HCT116 (cell line): ENCODE measurements around the gene WSCD2. TPM values are rescaled to one million over a fixed set of nuclear protein-coding genes. Genes with fewer than 3 reads are reported as not detected.

Experiments
- ATAC-seq: fragments of 200-7000 bp; cut with Tn5 transposase; 2 replicates; pipeline ENCODE4 v1.9.1; 2020; ENCODE audit warnings: mild to moderate bottlenecking, moderate library complexity
- BruUV-seq: library from RNA; stranded (reverse); fragments of 400-500 nt; replicated peaks from 2 replicates; lab custom pipeline; 2021; lab: Mats Ljungman, UMichigan
- CTCF ChIA-PET: fragments of 300-600 bp; sonication (Branson Sonifier 250); formaldehyde crosslinking; loops from one replicate; lab custom pipeline; 2021; ENCODE audit warnings: antibody characterized with exemption; lab: Charles Lee
- POLR2A ChIA-PET: fragments of 300-600, 350-600 bp; sonication (Branson Sonifier 250); formaldehyde crosslinking; loops from one replicate; lab custom pipeline; 2021; ENCODE audit warnings: antibody characterized with exemption; lab: Charles Lee
- RAD21 ChIA-PET, 2 experiments: fragments of 300-600 bp; sonication (Branson Sonifier 250); formaldehyde crosslinking; loops; one replicate each; lab custom pipeline; 2023; ENCODE audit warnings: low total read pairs in 2 of 2; ENCODE audit not compliant: uncharacterized antibody in 2 of 2, unreplicated experiment in 2 of 2, low non-redundant PET in 1 of 2; lab: Charles Lee
- DNase-seq: peaks from one replicate; pipeline ENCODE4 v3.0.0-alpha.2; 2010; ENCODE audit warnings: low read depth, low spot score
- H2AFZ ChIP-seq: fragments of 200-600 bp; shearing (Covaris generic), sonication (generic); 2 replicates; pipeline ENCODE4 v1.6.1; 2017; ENCODE audit warnings: low read depth, mixed run types, mixed read lengths, antibody characterized with exemption, low read length; ENCODE audit not compliant: poor library complexity, severe bottlenecking
- H3K27ac ChIP-seq: 2 replicates; pipeline ENCODE4 v1.5.1; 2012; ENCODE audit warnings: low read depth, low read length
- H3K27me3 ChIP-seq: fragments of 200-600 bp; sonication (generic); 2 replicates; pipeline ENCODE4 v1.6.1; 2016; ENCODE audit warnings: mixed run types, low read length, mixed read lengths; ENCODE audit not compliant: insufficient read depth
- H3K36me3 ChIP-seq, 2 experiments: fragments of 200-500 bp in 1 of 2; fragments of 200-600 bp in 1 of 2; sonication (Bioruptor generic) in 1 of 2; sonication (generic) in 1 of 2; 2 replicates each; pipeline versions ENCODE4 v1.5.1 to v1.6.1; 2014 to 2016; ENCODE audit warnings: low read length in 2 of 2, inconsistent platforms in 1 of 2, mixed read lengths in 1 of 2, mixed run types in 1 of 2; ENCODE audit not compliant: insufficient read depth in 2 of 2, control insufficient read depth in 1 of 2
- H3K4me1 ChIP-seq, 2 experiments: fragments of 200-600 bp in 1 of 2; sonication (generic) in 1 of 2; 2 replicates each; pipeline versions ENCODE4 v1.5.1 to v1.6.1; 2012 to 2017; ENCODE audit warnings: low read length in 2 of 2, inconsistent platforms in 1 of 2, mild to moderate bottlenecking in 1 of 2, mixed read lengths in 1 of 2, mixed run types in 1 of 2, moderate library complexity in 1 of 2; ENCODE audit not compliant: insufficient read depth in 2 of 2, control insufficient read depth in 1 of 2
- H3K4me2 ChIP-seq: fragments of 200-600 bp; sonication (generic); 2 replicates; pipeline ENCODE4 v1.6.1; 2017; ENCODE audit warnings: mixed run types, low read length, mixed read lengths
- H3K4me3 ChIP-seq, 2 experiments: fragments of 200-600 bp in 1 of 2; sonication (generic) in 1 of 2; replicated peaks in 1 of 2; 2 replicates each; pipeline ENCODE4 v1.5.1; 2011 to 2016; ENCODE audit warnings: low read length in 2 of 2, control low read depth in 1 of 2, low read depth in 1 of 2, mild to moderate bottlenecking in 1 of 2, mixed read lengths in 1 of 2, mixed run types in 1 of 2
- H3K79me2 ChIP-seq: fragments of 200-600 bp; sonication (generic); 2 replicates; pipeline ENCODE4 v1.6.1; 2017; ENCODE audit warnings: mild to moderate bottlenecking, mixed run types, low read length, moderate library complexity, mixed read lengths; ENCODE audit not compliant: insufficient read depth
- H3K9ac ChIP-seq: fragments of 200-600 bp; sonication (generic); 2 replicates; pipeline ENCODE4 v1.6.1; 2016; ENCODE audit warnings: low read length, mixed read lengths
- H3K9me2 ChIP-seq: fragments of 200-600 bp; sonication (generic), shearing (Covaris generic); 2 replicates; pipeline ENCODE4 v1.6.1; 2017; ENCODE audit warnings: mixed run types, mild to moderate bottlenecking, moderate library complexity; ENCODE audit not compliant: insufficient read depth
- H3K9me3 ChIP-seq, 2 experiments: fragments of 200-500 bp in 1 of 2; fragments of 200-600 bp in 1 of 2; sonication (Bioruptor generic) in 1 of 2; sonication (generic) in 1 of 2; 2 replicates each; pipeline ENCODE4 v1.6.1; 2014 to 2017; ENCODE audit warnings: low read length in 2 of 2, mixed read lengths in 2 of 2, inconsistent platforms in 1 of 2, low read depth in 1 of 2, mild to moderate bottlenecking in 1 of 2, mixed run types in 1 of 2, moderate library complexity in 1 of 2; ENCODE audit not compliant: control insufficient read depth in 1 of 2, insufficient read depth in 1 of 2
- H4K20me1 ChIP-seq: fragments of 200-600 bp; sonication (generic), shearing (Covaris generic); 2 replicates; pipeline ENCODE4 v1.6.1; 2017; ENCODE audit warnings: mixed run types, mild to moderate bottlenecking, moderate library complexity; ENCODE audit not compliant: insufficient read depth
- CEBPB ChIP-seq: IDR thresholded peaks from 2 replicates; pipeline ENCODE4 v1.6.1; 2012; ENCODE audit warnings: low read depth
- CTCF ChIP-seq, 3 experiments: fragments of 200-600 bp in 1 of 3; sonication (generic) in 1 of 3; IDR thresholded peaks in 2 of 3; conservative IDR thresholded peaks in 1 of 3; 2 replicates each; pipeline ENCODE4 v1.5.1; 2012 to 2017; ENCODE audit warnings: low read depth in 2 of 3, low read length in 2 of 3, antibody characterized with exemption in 1 of 3, borderline replicate concordance in 1 of 3, control low read depth in 1 of 3, mild to moderate bottlenecking in 1 of 3, mixed read lengths in 1 of 3, mixed run types in 1 of 3, moderate library complexity in 1 of 3; ENCODE audit not compliant: insufficient read depth in 1 of 3
- EZH2 ChIP-seq: fragments of 200-600 bp; sonication (generic); IDR thresholded peaks from 2 replicates; pipeline ENCODE4 v1.6.1; 2017; ENCODE audit warnings: antibody characterized with exemption, mixed run types
- FOSL1 ChIP-seq: IDR thresholded peaks from 2 replicates; pipeline ENCODE4 v1.6.1; 2012; ENCODE audit warnings: low read depth
- MAX ChIP-seq: IDR thresholded peaks from 2 replicates; pipeline ENCODE4 v1.6.1; 2012
- YY1 ChIP-seq: IDR thresholded peaks from 2 replicates; pipeline ENCODE4 v1.6.1; 2011; ENCODE audit warnings: low read length, low read depth, moderate library complexity, mild to moderate bottlenecking; ENCODE audit not compliant: insufficient replicate concordance; ENCODE audit errors: extremely low read depth
- intact Hi-C: fragments of 100-400 bp; cut with micrococcal nuclease; formaldehyde crosslinking; loops from 2 replicates; pipeline ENCODE4 v1.10.0; 2022
- total RNA-seq: library from RNA; stranded (reverse); gene quantifications from one replicate; pipeline ENCODE4 v1.2.1, GENCODE V29; 2021; ENCODE audit not compliant: unreplicated experiment

The WSCD2 gene
- total RNA-seq, 1 experiment from 2014 or later: 0.05 TPM

DNA sequence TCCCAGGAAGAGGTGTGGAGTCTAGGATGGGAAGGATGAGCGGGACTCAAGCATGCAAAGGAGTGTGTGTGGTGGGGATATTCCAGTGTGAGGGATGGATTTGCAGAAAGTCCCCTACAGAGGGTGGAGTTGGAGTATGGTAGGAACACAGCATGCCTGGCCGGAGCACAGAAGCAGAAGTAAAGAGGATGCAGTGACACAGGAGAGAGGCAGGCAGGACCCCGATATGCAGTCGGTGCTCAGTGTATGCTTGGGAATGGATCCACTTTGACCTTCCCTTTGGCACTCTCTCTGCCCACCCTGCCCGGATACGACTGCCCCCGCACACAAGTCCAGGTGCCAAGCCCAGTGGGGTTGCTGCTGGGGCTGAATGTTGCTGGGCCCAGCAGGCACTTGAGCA, 21.3 kb downstream of the WSCD2 start:
- POLR2A ChIA-PET: no interaction called here

More for the DNA sequence above, 21.3 kb downstream of the WSCD2 start:
- Histone ChIP-seq H3K4me2 (no peak overlapping the region), H3K79me2 (no peaks in the 10 kb centered on the region), H2AFZ (no peak overlapping the region), H4K20me1 (no peaks in the 10 kb centered on the region), H3K9me2 (no peaks in the 10 kb centered on the region), H3K9me3 (no peaks in the 10 kb centered on the region), H3K27ac (no peak overlapping the region), H3K4me3 (no peak overlapping the region), H3K9ac (no peak overlapping the region), H3K27me3 (peaks cover 77% of the 10 kb centered on the region), H3K36me3 (no peaks in the 10 kb centered on the region), H3K4me1 (no peaks in the 10 kb centered on the region)
- DNase-seq (no peak), ATAC-seq (no peak)
- RAD21 ChIA-PET: no interaction called here
- CTCF ChIA-PET: no interaction called here
- TF ChIP-seq YY1 (no peak), CEBPB (no peak), EZH2 (no peak), CTCF (IDR thresholded peaks at IDR 0.05 in 2 of 3, conservative IDR thresholded peaks at IDR 0.05 in 1 of 3; ENCODE audit: borderline replicate concordance in 1 of 3, insufficient read depth in 1 of 3, low read depth in 2 of 3, low read length in 2 of 3) (no peak), MAX (no peak), FOSL1 (no peak)
- no TSS peak for BruUV-seq
- intact Hi-C loops: no loop called here
